ENCODE measurements around the gene TREX2.

The TREX2 gene

GRCh38 chrX:153475271-153475670 lies 29.4 kb upstream of the TREX2 start:
- no peak for DNase-seq

GRCh38 chrX:153474718-153475117 lies 28.9 kb upstream of the TREX2 start:
- DNase-seq: peak; percentile 85

GRCh38 chrX:153474266-153474665 lies 28.4 kb upstream of the TREX2 start:
- DNase-seq: no peak

GRCh38 chrX:153473126-153473525 lies 27.3 kb upstream of the TREX2 start:
- no peak for DNase-seq

- no peak for DNase-seq
Measured at GRCh38 chrX:153471663-153472280, 25.9 kb upstream of the TREX2 start.

- DNase-seq: peak; percentile 96
Measured at GRCh38 chrX:153470411-153471363, 24.8 kb upstream of the TREX2 start, which contains the start of gene HAUS7. HAUS7 (minus strand) TSS chrX:153470576; CDS start chrX:153470557, 19 bp downstream.

GRCh38 chrX:153469811-153470410 lies 24.1 kb upstream of the TREX2 start:
- peak; percentile 59 for DNase-seq

GRCh38 chrX:153468008-153468580 lies 22.2 kb upstream of the TREX2 start:
- peak; percentile 53 for DNase-seq

GRCh38 chrX:153465691-153466380 lies 20.0 kb upstream of the TREX2 start:
- no peak for DNase-seq

- DNase-seq: no peak
Measured at GRCh38 chrX:153464116-153464515, 18.3 kb upstream of the TREX2 start.

GRCh38 chrX:153463556-153463955 lies 17.7 kb upstream of the TREX2 start:
- no peak for DNase-seq

- DNase-seq: no peak
Measured at GRCh38 chrX:153463031-153463430, 17.2 kb upstream of the TREX2 start.

- no peak for DNase-seq
Measured at GRCh38 chrX:153462291-153462690, 16.4 kb upstream of the TREX2 start.

GRCh38 chrX:153460826-153461225 lies 15.0 kb upstream of the TREX2 start:
- no peak for DNase-seq

- DNase-seq: no peak
Measured at GRCh38 chrX:153459986-153460385, 14.1 kb upstream of the TREX2 start.

- no peak for DNase-seq
Measured at GRCh38 chrX:153458476-153458875, 12.6 kb upstream of the TREX2 start.

- no peak for DNase-seq
Measured at GRCh38 chrX:153457827-153458466, 12.1 kb upstream of the TREX2 start.

- no peak for DNase-seq
Measured at GRCh38 chrX:153457136-153457825, 11.4 kb upstream of the TREX2 start.

GRCh38 chrX:153456704-153457103 lies 10.8 kb upstream of the TREX2 start:
- no peak for DNase-seq

GRCh38 chrX:153456161-153456560 lies 10.3 kb upstream of the TREX2 start:
- no peak for DNase-seq

GRCh38 chrX:153455571-153455970 lies 9.7 kb upstream of the TREX2 start:
- DNase-seq: no peak
